H1 (cell line): ENCODE results near the gene KCNH1.

Source experiments
- CEBPB ChIP-seq: IDR thresholded peaks from 2 replicates; pipeline ENCODE4 v1.6.1; 2012; ENCODE audit warnings: low read depth, low read length
- EGR1 ChIP-seq: IDR thresholded peaks from 2 replicates; pipeline ENCODE4 v1.6.1; 2011; ENCODE audit warnings: low read depth, low read length, borderline replicate concordance
- EZH2 ChIP-seq: fragments of 200-600 bp; sonication (generic); IDR thresholded peaks from 2 replicates; pipeline ENCODE4 v1.7.1; 2012; ENCODE audit warnings: low read depth, mild to moderate bottlenecking, moderate library complexity, low read length, inconsistent platforms; ENCODE audit not compliant: severe bottlenecking
- RAD21 ChIP-seq, 2 experiments: IDR thresholded peaks in 1 of 2; conservative IDR thresholded peaks in 1 of 2; 2 replicates each; pipeline ENCODE4 v1.6.1; 2011; ENCODE audit warnings: low read depth in 2 of 2, low read length in 2 of 2, improper control_type of control experiment in 1 of 2, inconsistent platforms in 1 of 2, mild to moderate bottlenecking in 1 of 2, moderate library complexity in 1 of 2
- SAP30 ChIP-seq: fragments of 300-600 bp; sonication (generic); IDR thresholded peaks from 2 replicates; pipeline ENCODE4 v1.7.1; 2012; ENCODE audit warnings: low read length, moderate library complexity, mild to moderate bottlenecking, inconsistent platforms; ENCODE audit not compliant: insufficient read depth, insufficient replicate concordance
- SUZ12 ChIP-seq: fragments of 200-600 bp; sonication (generic); IDR thresholded peaks from 2 replicates; pipeline ENCODE4 v1.6.1; 2012; ENCODE audit warnings: mild to moderate bottlenecking, inconsistent platforms, low read length, moderate library complexity, mixed read lengths

- TF ChIP-seq SAP30 (no peak), CEBPB (no peak), SUZ12 (no peak), RAD21 (IDR thresholded peaks at IDR 0.05 in 1 of 2, conservative IDR thresholded peaks at IDR 0.05 in 1 of 2; ENCODE audit: low read depth in 2 of 2, low read length in 2 of 2) (no peak), EGR1 (no peak), EZH2 (no peak)
These were observed 411.4 kb downstream of the KCNH1 start for GRCh38 chr1:210722410-210723081.
